ENCODE measurements around the gene GRM8. TPM values are rescaled to one million over a fixed set of nuclear protein-coding genes. Genes with fewer than 3 reads are reported as not detected.

GRM8 gene
- total RNA-seq, 4 donors from 2014 or later: 0.57 TPM; not detected in 3

DNA sequence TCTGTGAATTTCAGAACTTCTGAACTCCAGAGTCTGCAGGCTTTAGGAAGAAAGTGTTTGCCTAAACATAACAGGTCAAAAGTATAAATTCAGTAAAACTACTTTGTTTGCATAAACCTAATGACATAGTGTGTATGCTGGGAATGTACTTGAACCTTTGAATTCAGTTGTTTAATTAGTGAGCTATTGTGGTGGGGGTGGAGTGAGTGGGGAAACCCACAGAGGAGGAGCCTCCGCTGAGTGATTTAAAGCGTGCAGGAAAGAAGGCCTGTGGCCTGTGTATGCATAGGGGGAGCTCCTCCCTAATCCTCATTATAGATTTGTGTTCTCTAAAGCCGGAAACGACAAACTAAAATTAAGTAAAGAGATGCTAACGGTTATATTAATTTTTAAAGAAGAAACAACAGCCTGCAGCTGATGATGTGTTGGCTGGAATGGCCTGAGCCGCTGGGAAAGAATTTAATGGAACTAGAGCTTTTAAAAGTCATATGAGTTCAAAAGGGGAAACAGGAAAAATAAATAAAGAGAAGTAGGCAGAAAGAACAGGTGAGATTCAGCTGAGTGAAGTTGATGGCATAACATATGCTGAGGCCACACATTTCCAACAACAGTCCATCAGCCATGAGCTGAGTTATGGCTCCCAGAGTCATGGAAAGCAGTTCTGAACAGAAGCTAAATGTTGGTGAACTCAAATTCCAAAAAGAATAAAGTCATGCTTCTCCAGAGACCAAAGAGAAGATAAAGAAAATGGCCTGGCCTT lies 595.0 kb downstream of the GRM8 start:
- intact Hi-C loops (cut with DNase I): no loop called here
- Histone ChIP-seq H3K9me3 (no peaks in the 10 kb centered on the region), H3K27ac (no peak overlapping the region), H3K4me1 (no peaks in the 10 kb centered on the region), H3K4me3 (no peak overlapping the region), H3K27me3 (no peaks in the 10 kb centered on the region), H3K36me3 (no peaks in the 10 kb centered on the region)
- no peak for TF ChIP-seq CTCF (IDR thresholded peaks at IDR 0.05)
- no peak for TF ChIP-seq POLR2A (IDR thresholded peaks at IDR 0.05)
- 38 to 44% methylated on average over 6 of the region's 6 CpGs for WGBS, 2 donors
- no peak for DNase-seq

- TF ChIP-seq CTCF (IDR thresholded peaks at IDR 0.05) (no peak), POLR2A (IDR thresholded peaks at IDR 0.05) (no peak)
- DNase-seq: no peak
- Histone ChIP-seq H3K36me3 (no peaks in the 10 kb centered on the region), H3K27ac (no peak overlapping the region), H3K4me1 (no peaks in the 10 kb centered on the region), H3K27me3 (no peaks in the 10 kb centered on the region), H3K4me3 (no peak overlapping the region), H3K9me3 (no peaks in the 10 kb centered on the region)
- intact Hi-C loops (cut with DNase I): no loop called here
- 38 to 56% methylated on average over 3 of the region's 3 CpGs for WGBS, 2 donors
Measured at GRCh38 chr7:126657137-126657536, 595.6 kb downstream of the GRM8 start.

GRCh38 chr7:126656165-126656564 lies 596.6 kb downstream of the GRM8 start:
- no peaks in the 10 kb centered on the region for H3K27me3 ChIP-seq
- 73 to 75% methylated on average over 5 to 6 of the region's 6 CpGs for WGBS, 2 donors
- H3K9me3 ChIP-seq: no peaks in the 10 kb centered on the region
- H3K4me3 ChIP-seq: no peak overlapping the region
- H3K27ac ChIP-seq: no peak overlapping the region
- H3K36me3 ChIP-seq: no peaks in the 10 kb centered on the region
- intact Hi-C loops (cut with DNase I): no loop called here
- H3K4me1 ChIP-seq: no peaks in the 10 kb centered on the region
- TF ChIP-seq POLR2A (IDR thresholded peaks at IDR 0.05) (no peak), CTCF (IDR thresholded peaks at IDR 0.05) (no peak)
- no peak for DNase-seq

DNA sequence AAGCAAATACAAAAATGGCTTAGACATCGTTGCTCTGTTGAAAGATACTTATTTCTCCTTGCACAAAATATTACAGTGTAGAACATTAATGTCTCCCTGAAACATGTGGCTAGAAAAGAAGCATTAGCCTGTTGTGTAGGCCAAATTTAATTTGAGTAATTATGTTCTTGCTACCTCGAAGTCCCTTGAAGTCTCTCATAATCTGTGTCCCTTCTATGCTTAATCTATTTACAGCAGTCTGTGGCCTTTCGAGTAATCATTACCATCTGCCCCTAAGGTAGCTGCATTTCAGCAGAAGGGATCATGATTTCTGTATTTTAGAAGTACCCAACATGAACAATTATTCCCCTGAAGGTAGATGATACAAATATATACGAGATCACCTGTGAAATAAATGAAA lies 615.2 kb downstream of the GRM8 start:
- no peaks in the 10 kb centered on the region for H3K9me3 ChIP-seq
- H3K36me3 ChIP-seq: no peaks in the 10 kb centered on the region
- no peaks in the 10 kb centered on the region for H3K4me1 ChIP-seq
- TF ChIP-seq CTCF (IDR thresholded peaks at IDR 0.05): no peak
- no peak for TF ChIP-seq POLR2A (IDR thresholded peaks at IDR 0.05)
- 63 to 64% methylated on average over 4 of the region's 4 CpGs for WGBS, 2 donors
- DNase-seq: no peak
- H3K27ac ChIP-seq: no peak overlapping the region
- H3K4me3 ChIP-seq: no peak overlapping the region
- intact Hi-C loops (cut with DNase I): no loop called here
- H3K27me3 ChIP-seq: no peaks in the 10 kb centered on the region

DNA sequence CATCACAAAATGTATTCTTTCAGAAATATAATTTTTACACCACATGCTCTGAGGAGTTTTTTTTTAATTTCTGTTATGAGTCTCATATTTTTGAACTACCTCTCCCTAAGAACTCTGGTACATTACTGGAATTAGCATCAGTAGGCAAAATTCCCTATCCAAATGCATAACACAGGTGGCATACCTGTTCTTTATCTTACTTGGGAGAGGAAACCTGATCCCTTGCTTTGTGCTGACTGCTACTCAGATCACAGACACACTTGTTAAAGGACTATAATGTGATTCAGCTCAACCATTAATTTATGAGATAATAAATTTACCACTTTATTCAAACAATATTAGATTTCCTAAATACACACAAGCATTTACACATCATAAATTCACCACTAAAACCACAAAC lies 617.2 kb downstream of the GRM8 start:
- no peak for TF ChIP-seq CTCF (IDR thresholded peaks at IDR 0.05)
- no peak for TF ChIP-seq POLR2A (IDR thresholded peaks at IDR 0.05)
- H3K9me3 ChIP-seq: no peaks in the 10 kb centered on the region
- DNase-seq: no peak
- intact Hi-C loops (cut with DNase I): no loop called here
- H3K36me3 ChIP-seq: no peaks in the 10 kb centered on the region
- H3K27me3 ChIP-seq: no peaks in the 10 kb centered on the region
- H3K4me3 ChIP-seq: no peak overlapping the region
- no peaks in the 10 kb centered on the region for H3K4me1 ChIP-seq
- H3K27ac ChIP-seq: no peak overlapping the region
